Measurements from ENCODE around the gene IQCE.

The IQCE gene

DNA sequence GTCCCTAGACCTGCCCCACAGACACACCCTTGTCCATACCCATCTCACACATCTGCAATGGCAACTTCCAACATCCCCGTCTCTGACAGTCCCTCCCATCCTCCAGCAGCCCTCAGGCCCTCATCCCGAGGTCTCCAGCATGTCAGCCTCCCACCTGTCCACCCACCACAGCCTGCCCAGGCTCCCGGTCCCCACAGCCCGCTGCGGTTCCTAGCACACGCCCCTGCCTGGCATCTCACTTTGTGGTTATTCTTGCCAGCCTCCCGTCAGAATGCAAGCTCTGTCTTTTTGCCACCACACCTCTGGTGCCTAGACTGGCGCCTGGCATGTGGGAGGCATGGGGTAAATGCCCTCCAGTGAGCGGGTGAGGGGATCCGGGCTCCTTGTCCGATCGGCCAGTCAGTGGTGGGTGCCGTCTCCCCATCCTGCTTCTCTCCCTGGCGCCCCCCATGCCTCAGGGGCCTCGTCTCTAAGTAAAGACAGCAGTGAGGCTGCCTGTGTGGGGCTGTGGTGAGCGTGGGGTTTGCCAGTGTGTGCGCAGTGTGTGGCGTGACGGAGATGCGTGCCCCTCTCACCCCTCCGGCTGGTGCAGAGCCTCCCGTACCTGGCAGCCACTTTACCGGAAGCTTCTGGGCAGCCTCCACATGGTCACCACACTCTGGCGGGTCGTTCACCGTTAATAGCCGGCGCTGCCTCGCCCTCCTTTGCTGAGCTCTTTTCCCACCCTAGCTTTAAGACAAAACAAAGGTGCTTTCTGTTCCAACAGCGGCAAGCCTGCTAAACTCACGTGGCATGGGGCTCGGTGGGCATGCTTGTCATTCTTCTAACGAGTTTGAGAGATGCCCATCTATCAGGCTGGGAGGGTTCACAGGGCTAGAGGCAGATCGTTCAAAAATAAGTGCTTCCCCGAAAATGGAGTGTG is 44.5 kb downstream of the IQCE start:
- Histone ChIP-seq H2BK15ac (ENCODE audit: low read depth, poor library complexity, severe bottlenecking) (no peak overlapping the region), H3K14ac (ENCODE audit: low read length in 2 of 2) (peak overlapping the region in 1 of 2 experiments; percentile 63), H2BK5ac (ENCODE audit: low read depth, low read length, poor library complexity, severe bottlenecking) (no peak overlapping the region), H2BK12ac (ENCODE audit: low read length in 2 of 2) (no peak overlapping the region), H3K23ac (ENCODE audit: low read length in 2 of 2) (no peak overlapping the region), H3K27ac (ENCODE audit: low read length, poor library complexity, severe bottlenecking) (no peak overlapping the region), H3K27me3 (ENCODE audit: control insufficient read depth in 1 of 2, insufficient read depth in 1 of 2, low read length in 2 of 2) (no peaks in the 10 kb centered on the region), H3K79me1 (replicated peaks; ENCODE audit: low read length, poor library complexity, severe bottlenecking) (no peaks in the 10 kb centered on the region), H2AK5ac (ENCODE audit: low read length, severe bottlenecking) (no peak overlapping the region), H2BK120ac (ENCODE audit: low read depth, low read length) (no peak overlapping the region), H4K8ac (ENCODE audit: low read length) (no peak overlapping the region), H3K4me2 (ENCODE audit: low read length, poor library complexity, severe bottlenecking) (no peak overlapping the region), H3K4me1 (ENCODE audit: control insufficient read depth, insufficient read depth, low read depth, low read length) (peaks cover 7% of the 10 kb centered on the region), H3K9ac (ENCODE audit: low read length) (no peak overlapping the region), H3K4ac (ENCODE audit: low read depth in 1 of 2, low read length in 2 of 2) (no peak overlapping the region), H4K91ac (ENCODE audit: low read length) (no peak overlapping the region), H2AFZ (ENCODE audit: low read depth, low read length) (no peak overlapping the region), H3K18ac (ENCODE audit: low read depth in 1 of 2, low read length in 2 of 2) (no peak overlapping the region), H3K9me3 (ENCODE audit: control insufficient read depth, low read length) (no peaks in the 10 kb centered on the region), H3K4me3 (ENCODE audit: insufficient read depth in 1 of 2, low read depth in 1 of 2, low read length in 2 of 2) (no peak overlapping the region), H3K36me3 (ENCODE audit: control insufficient read depth in 1 of 2, insufficient read depth in 2 of 2, low read depth in 1 of 2, low read length in 2 of 2) (peaks cover 40 to 64% of the 10 kb centered on the region in 2 experiments)
- WGBS = 95% methylated on average over 35 of the region's 35 CpGs
- no peak for DNase-seq

GRCh38 chr7:2604608-2605174 is 45.9 kb downstream of the IQCE start:
- H3K79me1 ChIP-seq (replicated peaks; ENCODE audit: low read length, poor library complexity, severe bottlenecking) = no peaks in the 10 kb centered on the region
- DNase-seq = no peak
- no peak overlapping the region for H4K91ac ChIP-seq (ENCODE audit: low read length)
- H4K8ac ChIP-seq (ENCODE audit: low read length) = no peak overlapping the region
- no peak overlapping the region for H2BK15ac ChIP-seq (ENCODE audit: low read depth, poor library complexity, severe bottlenecking)
- H3K4ac ChIP-seq (ENCODE audit: low read depth in 1 of 2, low read length in 2 of 2) = no peak overlapping the region
- H3K4me3 ChIP-seq (ENCODE audit: insufficient read depth in 1 of 2, low read depth in 1 of 2, low read length in 2 of 2) = no peak overlapping the region
- no peak overlapping the region for H3K4me2 ChIP-seq (ENCODE audit: low read length, poor library complexity, severe bottlenecking)
- no peak overlapping the region for H3K23ac ChIP-seq (ENCODE audit: low read length in 2 of 2)
- H3K18ac ChIP-seq (ENCODE audit: low read depth in 1 of 2, low read length in 2 of 2) = no peak overlapping the region
- H3K9me3 ChIP-seq (ENCODE audit: control insufficient read depth, low read length) = no peaks in the 10 kb centered on the region
- WGBS = 96% methylated on average over 29 of the region's 29 CpGs
- H2AFZ ChIP-seq (ENCODE audit: low read depth, low read length) = no peak overlapping the region
- H3K14ac ChIP-seq (ENCODE audit: low read length in 2 of 2) = no peak overlapping the region
- no peak overlapping the region for H3K27ac ChIP-seq (ENCODE audit: low read length, poor library complexity, severe bottlenecking)
- no peak overlapping the region for H2AK5ac ChIP-seq (ENCODE audit: low read length, severe bottlenecking)
- no peak overlapping the region for H3K9ac ChIP-seq (ENCODE audit: low read length)
- peaks cover 7% of the 10 kb centered on the region for H3K4me1 ChIP-seq (ENCODE audit: control insufficient read depth, insufficient read depth, low read depth, low read length)
- peaks cover 29 to 52% of the 10 kb centered on the region in 2 experiments for H3K36me3 ChIP-seq (ENCODE audit: control insufficient read depth in 1 of 2, insufficient read depth in 2 of 2, low read depth in 1 of 2, low read length in 2 of 2)
- H3K27me3 ChIP-seq (ENCODE audit: control insufficient read depth in 1 of 2, insufficient read depth in 1 of 2, low read length in 2 of 2) = no peaks in the 10 kb centered on the region
- no peak overlapping the region for H2BK120ac ChIP-seq (ENCODE audit: low read depth, low read length)
- H2BK5ac ChIP-seq (ENCODE audit: low read depth, low read length, poor library complexity, severe bottlenecking) = no peak overlapping the region
- no peak overlapping the region for H2BK12ac ChIP-seq (ENCODE audit: low read length in 2 of 2)

GRCh38 chr7:2605608-2606538 is 47.1 kb downstream of the IQCE start:
- Histone ChIP-seq H2BK15ac (ENCODE audit: low read depth, poor library complexity, severe bottlenecking) (no peak overlapping the region), H3K23ac (ENCODE audit: low read length in 2 of 2) (no peak overlapping the region), H2BK12ac (ENCODE audit: low read length in 2 of 2) (no peak overlapping the region), H2AK5ac (ENCODE audit: low read length, severe bottlenecking) (no peak overlapping the region), H4K8ac (ENCODE audit: low read length) (no peak overlapping the region), H2BK5ac (ENCODE audit: low read depth, low read length, poor library complexity, severe bottlenecking) (no peak overlapping the region), H3K27me3 (ENCODE audit: control insufficient read depth in 1 of 2, insufficient read depth in 1 of 2, low read length in 2 of 2) (no peaks in the 10 kb centered on the region), H4K91ac (ENCODE audit: low read length) (peak overlapping the region; percentile 25), H2BK120ac (ENCODE audit: low read depth, low read length) (no peak overlapping the region), H3K4me2 (ENCODE audit: low read length, poor library complexity, severe bottlenecking) (no peak overlapping the region), H3K9ac (ENCODE audit: low read length) (no peak overlapping the region), H3K4me3 (ENCODE audit: insufficient read depth in 1 of 2, low read depth in 1 of 2, low read length in 2 of 2) (no peak overlapping the region), H3K18ac (ENCODE audit: low read depth in 1 of 2, low read length in 2 of 2) (no peak overlapping the region), H3K4ac (ENCODE audit: low read depth in 1 of 2, low read length in 2 of 2) (no peak overlapping the region), H3K4me1 (ENCODE audit: control insufficient read depth, insufficient read depth, low read depth, low read length) (peaks cover 8% of the 10 kb centered on the region), H3K14ac (ENCODE audit: low read length in 2 of 2) (peak overlapping the region in 1 of 2 experiments; percentile 35), H2AFZ (ENCODE audit: low read depth, low read length) (no peak overlapping the region), H3K9me3 (ENCODE audit: control insufficient read depth, low read length) (no peaks in the 10 kb centered on the region), H3K27ac (ENCODE audit: low read length, poor library complexity, severe bottlenecking) (no peak overlapping the region), H3K36me3 (ENCODE audit: control insufficient read depth in 1 of 2, insufficient read depth in 2 of 2, low read depth in 1 of 2, low read length in 2 of 2) (peaks cover 29 to 56% of the 10 kb centered on the region in 2 experiments), H3K79me1 (replicated peaks; ENCODE audit: low read length, poor library complexity, severe bottlenecking) (no peaks in the 10 kb centered on the region)
- WGBS = 91% methylated on average over 38 of the region's 38 CpGs
- no peak for DNase-seq
